GM10248 (cell line): ENCODE results near the gene MB.

Experiments used
- CTCF ChIA-PET: fragments of 300-600 bp; sonication (Branson Sonifier 250); formaldehyde crosslinking; extraction: SDS; loops from one replicate; lab custom pipeline; 2021; ENCODE audit warnings: antibody characterized with exemption; lab: Yijun Ruan, JAX
- POLR2A ChIA-PET: fragments of 350-650 bp; sonication (Branson Sonifier 250); formaldehyde crosslinking; extraction: SDS; loops from one replicate; lab custom pipeline; 2020; ENCODE audit warnings: antibody characterized with exemption; lab: Yijun Ruan, JAX
- DNase-seq: peaks from one replicate; pipeline ENCODE4 v3.0.0; 2012; ENCODE audit errors: extremely low spot score
- TF ChIP-seq, protein P1 (sequence below): IDR thresholded peaks from 2 replicates; pipeline ENCODE4 v1.5.1; 2012; ENCODE audit warnings: mild to moderate bottlenecking, low read depth; ENCODE audit errors: extremely low read depth, missing control alignments, control extremely low read depth

MB gene

DNA sequence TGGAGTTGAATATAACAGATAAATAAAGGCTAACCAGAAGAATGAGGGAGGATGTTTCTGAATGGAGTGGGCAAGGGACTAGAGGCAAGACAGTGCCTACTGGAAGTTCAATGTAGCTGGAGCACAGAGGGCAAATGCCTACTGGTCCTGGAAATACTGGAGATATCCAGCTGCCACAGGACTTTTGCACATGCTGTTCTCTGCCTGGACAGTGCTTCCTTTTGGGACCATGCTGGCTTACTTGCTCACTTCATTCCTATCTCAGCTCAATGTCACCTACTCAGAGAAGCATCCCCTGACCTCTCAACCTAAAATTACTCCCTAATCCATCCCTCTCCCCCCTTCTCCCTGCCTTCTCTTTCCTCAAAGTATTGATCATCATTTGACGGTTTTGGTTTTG is 56.3 kb downstream of the MB start:
- CTCF ChIA-PET, result no interaction called here
- TF ChIP-seq, protein P1, sequence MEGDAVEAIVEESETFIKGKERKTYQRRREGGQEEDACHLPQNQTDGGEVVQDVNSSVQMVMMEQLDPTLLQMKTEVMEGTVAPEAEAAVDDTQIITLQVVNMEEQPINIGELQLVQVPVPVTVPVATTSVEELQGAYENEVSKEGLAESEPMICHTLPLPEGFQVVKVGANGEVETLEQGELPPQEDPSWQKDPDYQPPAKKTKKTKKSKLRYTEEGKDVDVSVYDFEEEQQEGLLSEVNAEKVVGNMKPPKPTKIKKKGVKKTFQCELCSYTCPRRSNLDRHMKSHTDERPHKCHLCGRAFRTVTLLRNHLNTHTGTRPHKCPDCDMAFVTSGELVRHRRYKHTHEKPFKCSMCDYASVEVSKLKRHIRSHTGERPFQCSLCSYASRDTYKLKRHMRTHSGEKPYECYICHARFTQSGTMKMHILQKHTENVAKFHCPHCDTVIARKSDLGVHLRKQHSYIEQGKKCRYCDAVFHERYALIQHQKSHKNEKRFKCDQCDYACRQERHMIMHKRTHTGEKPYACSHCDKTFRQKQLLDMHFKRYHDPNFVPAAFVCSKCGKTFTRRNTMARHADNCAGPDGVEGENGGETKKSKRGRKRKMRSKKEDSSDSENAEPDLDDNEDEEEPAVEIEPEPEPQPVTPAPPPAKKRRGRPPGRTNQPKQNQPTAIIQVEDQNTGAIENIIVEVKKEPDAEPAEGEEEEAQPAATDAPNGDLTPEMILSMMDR, result no peak
- DNase-seq, result no peak
- POLR2A ChIA-PET, result no interaction called here

DNA sequence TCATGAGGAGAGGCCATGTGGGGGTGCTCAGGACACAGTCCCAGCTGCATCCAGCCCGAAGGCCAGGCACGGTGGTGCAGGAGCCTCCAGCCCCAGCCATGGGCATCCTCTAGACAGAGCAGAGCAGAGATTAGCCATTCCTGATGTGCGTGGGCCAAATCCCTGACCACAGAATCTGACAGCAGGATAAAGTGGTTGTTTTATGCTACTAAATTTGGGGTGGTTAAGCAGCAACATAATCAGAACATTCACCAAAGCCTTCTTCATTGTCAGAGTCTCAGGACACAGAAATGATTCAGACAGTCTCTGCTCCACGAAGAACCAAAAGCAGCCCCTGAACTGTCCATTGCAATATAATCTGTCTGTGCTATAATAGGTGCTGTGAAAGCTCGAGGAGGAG is 56.8 kb downstream of the MB start:
- no peak for DNase-seq
- ChIA-PET CTCF (no interaction called here), POLR2A (no interaction called here)
- TF ChIP-seq, protein P1, result no peak

DNA sequence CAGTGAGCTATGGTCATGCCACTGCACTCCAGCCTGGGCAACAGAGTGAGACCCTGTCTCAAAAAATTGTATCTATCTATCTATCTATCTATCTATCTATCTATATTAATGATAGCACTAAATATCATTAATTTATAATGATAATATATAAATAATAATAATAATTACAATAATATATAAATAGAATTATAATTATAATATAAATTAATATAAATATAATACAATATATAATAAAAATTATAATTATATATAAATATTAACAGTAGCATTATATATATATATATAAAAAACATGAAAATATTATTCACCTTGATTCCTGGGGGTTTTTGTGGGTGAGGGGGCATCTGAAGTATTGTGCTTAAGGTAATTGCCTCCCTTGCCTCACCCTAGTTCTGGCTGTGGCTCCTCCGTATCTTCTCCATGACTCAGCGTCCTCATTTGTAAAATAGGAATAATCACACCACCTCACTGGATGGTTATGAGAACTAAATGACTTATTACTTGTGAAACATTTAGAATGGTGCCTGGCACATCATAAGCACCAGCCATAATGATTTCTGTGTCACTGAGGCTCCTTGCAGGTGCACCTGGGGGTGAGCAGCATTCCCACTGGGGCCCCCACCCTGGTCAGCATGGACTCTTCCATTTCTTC is 57.6 kb downstream of the MB start:
- POLR2A ChIA-PET, result no interaction called here

DNA sequence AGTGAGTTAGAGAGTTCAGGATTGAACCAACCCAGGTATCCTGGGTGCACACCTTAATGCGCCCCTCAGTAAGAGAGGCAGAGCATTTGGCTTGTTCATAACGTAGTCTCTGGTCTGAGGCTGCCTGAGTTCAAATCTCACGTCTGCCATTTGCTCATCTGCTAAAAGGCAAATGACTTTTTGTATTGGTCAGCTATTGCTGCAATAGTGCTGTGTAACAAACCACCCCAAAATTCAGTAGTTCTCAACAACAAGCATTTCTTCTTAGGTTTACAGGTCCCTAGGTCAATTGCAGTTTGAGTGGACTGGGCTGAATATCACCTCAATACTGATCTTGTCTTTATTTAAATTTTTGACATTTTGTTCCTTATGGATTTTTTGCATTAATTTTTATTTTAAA is 58.4 kb downstream of the MB start:
- ChIA-PET POLR2A (no interaction called here), CTCF (interaction anchor here (1.7 kb wide), 1 partner anchor 14 kb away, joined by 4 read pairs; no protein-coding TSS in a partner anchor)
- TF ChIP-seq, protein P1, result no peak
- DNase-seq, result no peak

More for the DNA sequence above, 57.6 kb downstream of the MB start:
- DNase-seq, result no peak
- CTCF ChIA-PET, result no interaction called here
- TF ChIP-seq, protein P1, result no peak

DNA sequence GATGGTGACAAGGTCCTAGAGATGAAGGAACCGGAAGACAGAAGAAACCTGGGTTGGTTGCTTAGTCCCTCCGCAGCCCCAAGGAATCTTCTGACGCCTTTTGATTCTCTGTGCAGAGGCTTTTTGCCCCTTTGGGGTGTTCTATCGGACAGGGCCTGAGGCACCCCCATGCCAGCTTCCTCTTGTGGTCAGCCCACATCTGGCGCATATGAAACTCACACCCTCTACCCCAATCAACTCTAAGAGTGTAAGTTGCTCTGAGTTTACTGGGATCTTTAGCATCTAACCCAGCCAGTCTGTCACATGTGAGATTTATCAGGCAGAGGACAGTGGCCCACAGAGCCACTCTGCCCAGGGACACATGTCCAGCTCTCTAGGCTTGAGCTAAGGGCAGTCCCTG is 59.1 kb downstream of the MB start:
- ChIA-PET CTCF (interaction anchor here (1.7 kb wide), 1 partner anchor 15 kb away, joined by 4 read pairs; no protein-coding TSS in a partner anchor), POLR2A (no interaction called here)
- DNase-seq, result no peak
- TF ChIP-seq, protein P1, result no peak
